AG04450 (cell line): ENCODE data around the gene CYP11A1. TPM values are rescaled to one million over a fixed set of nuclear protein-coding genes. Genes with fewer than 3 reads are reported as not detected.
A peak's percentile ranks its signal among the peaks of the same experiment; 100 is the strongest.

Experiments
- CTCF ChIA-PET: fragments of 300-600, 350-600 bp; formaldehyde crosslinking; extraction: SDS; loops from one replicate; lab custom pipeline; 2022; ENCODE audit warnings: antibody characterized with exemption, inconsistent platforms; lab: Charles Lee
- POLR2A ChIA-PET: fragments of 350-600 bp; formaldehyde crosslinking; extraction: SDS; loops from one replicate; lab custom pipeline; 2021; ENCODE audit warnings: antibody characterized with exemption, inconsistent platforms; lab: Yijun Ruan, JAX
- DNase-seq: peaks from one replicate; pipeline ENCODE4 v3.0.0-alpha.2; 2011; ENCODE audit warnings: low read depth, low spot score
- H3K27ac ChIP-seq: one replicate; pipeline ENCODE4 v1.5.1; 2012; ENCODE audit warnings: low read depth, low read length, control low read depth
- H3K27me3 ChIP-seq: one replicate; pipeline ENCODE4 v1.6.0; 2012; ENCODE audit warnings: low read length; ENCODE audit not compliant: control insufficient read depth, insufficient read depth
- H3K4me3 ChIP-seq: 2 replicates; pipeline ENCODE4 v1.5.1; 2011; ENCODE audit warnings: mild to moderate bottlenecking, low read depth, low read length, control low read depth
- H3K9me3 ChIP-seq: 2 replicates; pipeline ENCODE4 v1.5.1; 2012; ENCODE audit warnings: low read length; ENCODE audit not compliant: control insufficient read depth, insufficient read depth
- CTCF ChIP-seq: IDR thresholded peaks from 2 replicates; pipeline ENCODE4 v1.5.1; 2011; ENCODE audit warnings: low read depth, low read length, control low read depth, inconsistent platforms
- polyA plus RNA-seq: library from polyadenylated mRNA; depleted of rRNA; stranded (reverse); fragments of >200 nt; gene quantifications from 2 replicates; pipeline ENCODE4 v1.2.3, GENCODE V29; 2011; rRNA removed
- small RNA-seq: library from RNA; depleted of rRNA; stranded (forward); fragments of <200 nt; gene quantifications from one replicate; pipeline ENCODE3, GENCODE V24; 2012; ENCODE audit warnings: low read depth; ENCODE audit not compliant: insufficient read length

Gene CYP11A1
- polyA plus RNA-seq, 1 experiment: 0.14 TPM

GRCh38 chr15:74291101-74292071 is 76.1 kb downstream of the CYP11A1 start:
- Histone ChIP-seq H3K4me3 (no peak overlapping the region), H3K27ac (no peak overlapping the region), H3K27me3 (peaks cover 23% of the 10 kb centered on the region), H3K9me3 (no peaks in the 10 kb centered on the region)
- DNase-seq: peak; percentile 21
- TF ChIP-seq CTCF: no peak
- ChIA-PET CTCF (interaction anchor here (1.3 kb wide), 1 partner anchor 240 kb away, joined by 3 read pairs; no protein-coding TSS in a partner anchor), POLR2A (no interaction called here)

GRCh38 chr15:74290645-74291044 is 76.8 kb downstream of the CYP11A1 start:
- no peak for TF ChIP-seq CTCF
- ChIA-PET POLR2A (no interaction called here), CTCF (no interaction called here)
- DNase-seq: no peak
- no peak overlapping the region for H3K27ac ChIP-seq
- peaks cover 21% of the 10 kb centered on the region for H3K27me3 ChIP-seq
- no peaks in the 10 kb centered on the region for H3K9me3 ChIP-seq
- H3K4me3 ChIP-seq: no peak overlapping the region

GRCh38 chr15:74289671-74290070 is 77.8 kb downstream of the CYP11A1 start:
- POLR2A ChIA-PET: no interaction called here
- no peak for TF ChIP-seq CTCF
- CTCF ChIA-PET: no interaction called here
- DNase-seq: no peak
- H3K27me3 ChIP-seq: peaks cover 25% of the 10 kb centered on the region
- H3K27ac ChIP-seq: no peak overlapping the region
- H3K9me3 ChIP-seq: no peaks in the 10 kb centered on the region
- H3K4me3 ChIP-seq: no peak overlapping the region

Small RNAs within 50 kb of the gene (small RNA-seq; reads per million reads assigned to genes)
- not detected for gene MIR6881

Other genes with a start within 250 kb of the CYP11A1 start
- gene ISLR2, start 237.1 kb downstream of the CYP11A1 start, polyA plus RNA-seq: not detected in 2 replicates
- gene ISLR, start 193.9 kb downstream of the CYP11A1 start, polyA plus RNA-seq: 2.3 and 3.0 TPM in 2 replicates
- gene STRA6, start 164.9 kb downstream of the CYP11A1 start, polyA plus RNA-seq: 0.07 and 0.12 TPM in 2 replicates
- not detected in 2 replicates for gene CCDC33, start 131.3 kb downstream of the CYP11A1 start, polyA plus RNA-seq
- gene SEMA7A, start 66.3 kb upstream of the CYP11A1 start, polyA plus RNA-seq: 7.5 and 11.4 TPM in 2 replicates
- gene UBL7, start 93.5 kb upstream of the CYP11A1 start, polyA plus RNA-seq: 76.6 and 82.8 TPM in 2 replicates
- 1.6 and 2.4 TPM in 2 replicates for gene ARID3B, start 173.6 kb upstream of the CYP11A1 start, polyA plus RNA-seq
- gene CLK3, start 248.2 kb upstream of the CYP11A1 start, polyA plus RNA-seq: 34.9 and 41.2 TPM in 2 replicates